ENCODE data around the gene GLRA2.

The GLRA2 gene

DNA sequence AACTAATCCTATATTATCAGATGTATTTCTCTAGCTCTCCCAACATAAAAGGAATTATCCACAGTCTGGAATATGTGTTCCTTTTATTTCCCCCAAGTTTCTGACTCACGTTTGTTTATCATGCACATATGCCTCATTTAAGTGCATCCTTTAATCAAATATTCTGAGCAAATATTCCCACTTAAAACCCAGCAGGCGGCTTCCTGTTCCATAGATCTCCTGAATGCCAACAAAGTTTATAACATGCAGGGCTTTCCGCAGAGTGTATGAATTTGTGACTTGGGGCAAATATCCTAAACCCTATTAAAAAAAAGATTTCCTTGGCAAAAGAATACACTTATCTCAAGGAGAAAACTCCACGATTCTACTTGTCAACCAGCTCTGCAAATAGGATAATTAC is 16.9 kb downstream of the GLRA2 start:
- no peak for DNase-seq (ENCODE audit: low read depth)
- TF ChIP-seq, protein P1, sequence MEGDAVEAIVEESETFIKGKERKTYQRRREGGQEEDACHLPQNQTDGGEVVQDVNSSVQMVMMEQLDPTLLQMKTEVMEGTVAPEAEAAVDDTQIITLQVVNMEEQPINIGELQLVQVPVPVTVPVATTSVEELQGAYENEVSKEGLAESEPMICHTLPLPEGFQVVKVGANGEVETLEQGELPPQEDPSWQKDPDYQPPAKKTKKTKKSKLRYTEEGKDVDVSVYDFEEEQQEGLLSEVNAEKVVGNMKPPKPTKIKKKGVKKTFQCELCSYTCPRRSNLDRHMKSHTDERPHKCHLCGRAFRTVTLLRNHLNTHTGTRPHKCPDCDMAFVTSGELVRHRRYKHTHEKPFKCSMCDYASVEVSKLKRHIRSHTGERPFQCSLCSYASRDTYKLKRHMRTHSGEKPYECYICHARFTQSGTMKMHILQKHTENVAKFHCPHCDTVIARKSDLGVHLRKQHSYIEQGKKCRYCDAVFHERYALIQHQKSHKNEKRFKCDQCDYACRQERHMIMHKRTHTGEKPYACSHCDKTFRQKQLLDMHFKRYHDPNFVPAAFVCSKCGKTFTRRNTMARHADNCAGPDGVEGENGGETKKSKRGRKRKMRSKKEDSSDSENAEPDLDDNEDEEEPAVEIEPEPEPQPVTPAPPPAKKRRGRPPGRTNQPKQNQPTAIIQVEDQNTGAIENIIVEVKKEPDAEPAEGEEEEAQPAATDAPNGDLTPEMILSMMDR (conservative IDR thresholded peaks at IDR 0.05; ENCODE audit: low read length): no peak
- H3K4me3 ChIP-seq (ENCODE audit: low read length): no peak overlapping the region

DNA sequence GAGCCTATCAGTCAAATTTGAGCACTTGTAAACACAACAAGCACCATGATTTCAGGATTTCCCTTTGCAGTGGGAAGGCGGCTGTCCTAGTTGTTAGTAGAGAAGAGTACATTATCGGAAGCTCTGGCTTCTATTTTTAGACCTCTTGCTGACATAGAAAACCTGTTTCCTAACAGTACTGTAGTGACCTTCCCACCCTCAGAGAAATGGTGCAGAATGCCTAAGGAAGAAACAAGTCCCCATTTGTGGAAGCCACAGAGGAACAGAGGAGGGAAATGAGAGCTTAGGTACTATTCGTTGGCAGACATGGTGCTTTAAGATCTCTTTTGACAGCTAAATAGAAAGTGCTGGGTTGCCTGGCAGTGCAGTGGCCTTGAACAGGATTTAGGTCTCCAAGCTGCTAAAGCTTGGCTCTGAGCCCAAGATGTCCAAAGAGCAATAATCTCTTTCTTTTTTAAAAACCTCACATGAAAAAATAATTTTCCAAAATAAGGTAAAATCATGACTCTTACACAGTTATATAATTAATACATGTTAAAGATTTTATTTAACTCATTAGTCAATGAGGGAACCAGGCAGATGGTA is 24.9 kb downstream of the GLRA2 start:
- no peak for DNase-seq (ENCODE audit: low read depth)
- no peak overlapping the region for H3K4me3 ChIP-seq (ENCODE audit: low read length)
- TF ChIP-seq, protein P1 (conservative IDR thresholded peaks at IDR 0.05; ENCODE audit: low read length): no peak

DNA sequence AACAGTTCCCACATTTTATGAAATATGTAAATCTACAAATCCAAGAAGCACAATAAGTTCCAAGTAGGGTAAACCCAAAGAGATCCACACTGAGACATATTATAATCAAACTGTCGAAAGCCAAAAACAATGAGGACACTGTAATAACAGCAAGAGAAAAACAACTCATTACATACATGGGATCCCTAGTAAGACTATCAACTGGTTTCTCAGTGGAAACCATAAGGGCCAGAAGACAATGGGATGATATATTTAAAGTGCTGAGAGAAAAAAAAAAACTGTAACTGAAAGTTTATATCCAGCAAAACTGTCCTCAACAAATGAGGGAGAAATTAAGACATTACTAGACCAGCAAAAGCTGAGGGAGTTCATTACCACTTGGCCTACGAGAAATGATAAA is 34.7 kb downstream of the GLRA2 start:
- TF ChIP-seq, protein P1 (conservative IDR thresholded peaks at IDR 0.05; ENCODE audit: low read length): no peak
- no peak for DNase-seq (ENCODE audit: low read depth)
- no peak overlapping the region for H3K4me3 ChIP-seq (ENCODE audit: low read length)

DNA sequence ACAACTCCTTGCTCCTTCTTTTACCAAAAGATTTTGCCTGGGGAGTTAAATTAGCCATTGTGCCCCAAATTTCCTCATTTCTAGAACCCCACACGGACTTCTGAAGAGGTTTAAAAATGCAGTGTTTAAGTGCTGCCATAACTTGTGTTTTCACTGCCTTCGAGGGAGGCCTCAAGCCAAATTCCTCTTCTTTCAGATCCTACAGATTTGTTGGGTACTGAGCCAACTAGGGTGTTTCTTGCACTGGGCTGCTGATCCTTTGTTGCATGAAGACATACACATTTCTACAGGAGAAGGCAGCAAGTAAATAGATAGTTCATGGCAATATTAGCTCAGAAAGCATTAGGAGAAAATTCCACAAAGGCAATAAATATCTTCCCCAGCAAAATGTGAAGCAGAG is 43.8 kb downstream of the GLRA2 start:
- H3K4me3 ChIP-seq (ENCODE audit: low read length): no peak overlapping the region
- no peak for DNase-seq (ENCODE audit: low read depth)
- TF ChIP-seq, protein P1 (conservative IDR thresholded peaks at IDR 0.05; ENCODE audit: low read length): no peak

DNA sequence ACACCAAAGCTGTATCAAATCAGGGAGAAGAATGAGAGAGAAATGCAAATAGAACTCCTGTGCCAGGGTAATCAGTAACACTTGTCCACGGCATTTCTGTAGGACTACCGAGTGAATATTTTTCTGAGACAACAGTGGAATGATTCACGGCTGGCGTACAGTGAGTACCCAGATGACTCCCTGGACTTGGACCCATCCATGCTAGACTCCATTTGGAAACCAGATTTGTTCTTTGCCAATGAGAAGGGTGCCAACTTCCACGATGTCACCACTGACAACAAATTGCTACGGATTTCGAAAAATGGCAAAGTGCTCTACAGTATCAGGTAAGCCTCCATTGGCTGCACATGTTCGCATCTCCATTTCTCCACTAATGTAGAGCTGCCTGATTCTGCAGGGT is 51.7 kb downstream of the GLRA2 start:
- no peak overlapping the region for H3K4me3 ChIP-seq (ENCODE audit: low read length)
- TF ChIP-seq, protein P1 (conservative IDR thresholded peaks at IDR 0.05; ENCODE audit: low read length): no peak
- DNase-seq (ENCODE audit: low read depth): peak; percentile 50

DNA sequence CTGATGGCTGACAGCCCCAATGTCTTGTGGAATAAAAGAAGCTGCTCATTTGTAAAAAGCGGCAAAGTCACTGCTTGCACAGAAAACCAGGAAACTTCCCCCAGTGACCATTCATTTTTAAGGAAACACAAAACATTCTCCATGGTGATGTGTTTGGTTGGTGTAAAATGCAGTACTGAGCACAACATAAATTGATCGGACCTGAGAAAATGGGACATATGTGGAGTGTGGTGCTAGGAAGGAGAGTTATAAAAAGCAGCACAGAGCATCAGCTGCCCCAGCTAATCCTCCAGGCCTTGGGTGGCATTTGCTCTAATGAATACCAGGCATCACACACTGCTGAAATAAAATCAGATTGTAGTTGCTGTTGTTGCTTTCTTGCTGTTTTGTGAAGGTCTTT is 55.2 kb downstream of the GLRA2 start:
- no peak for DNase-seq (ENCODE audit: low read depth)
- H3K4me3 ChIP-seq (ENCODE audit: low read length): no peak overlapping the region
- TF ChIP-seq, protein P1 (conservative IDR thresholded peaks at IDR 0.05; ENCODE audit: low read length): no peak

DNA sequence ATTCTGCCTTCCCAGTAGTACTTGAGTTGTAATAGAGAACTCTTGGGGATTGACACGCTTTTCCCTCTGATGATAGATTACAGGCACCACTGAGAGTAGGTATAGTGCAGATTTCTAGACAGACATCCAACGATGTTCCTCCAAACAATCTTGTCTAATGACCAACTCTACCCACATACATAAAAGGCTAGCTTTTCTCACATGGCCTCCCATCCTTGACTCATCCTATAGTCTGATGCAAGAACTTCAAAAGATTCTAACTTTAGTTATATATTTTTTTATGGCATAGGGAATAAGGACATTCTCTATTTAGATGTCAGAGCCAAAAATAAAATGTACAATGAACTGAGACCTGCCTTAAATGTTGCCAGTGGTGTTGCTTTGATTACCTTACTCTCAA is 60.9 kb downstream of the GLRA2 start:
- no peak overlapping the region for H3K4me3 ChIP-seq (ENCODE audit: low read length)
- TF ChIP-seq, protein P1 (conservative IDR thresholded peaks at IDR 0.05; ENCODE audit: low read length): no peak
- DNase-seq (ENCODE audit: low read depth): no peak

Measured in AG10803 (cell line).